ENCODE data around the gene MTHFR.

The MTHFR gene

DNA sequence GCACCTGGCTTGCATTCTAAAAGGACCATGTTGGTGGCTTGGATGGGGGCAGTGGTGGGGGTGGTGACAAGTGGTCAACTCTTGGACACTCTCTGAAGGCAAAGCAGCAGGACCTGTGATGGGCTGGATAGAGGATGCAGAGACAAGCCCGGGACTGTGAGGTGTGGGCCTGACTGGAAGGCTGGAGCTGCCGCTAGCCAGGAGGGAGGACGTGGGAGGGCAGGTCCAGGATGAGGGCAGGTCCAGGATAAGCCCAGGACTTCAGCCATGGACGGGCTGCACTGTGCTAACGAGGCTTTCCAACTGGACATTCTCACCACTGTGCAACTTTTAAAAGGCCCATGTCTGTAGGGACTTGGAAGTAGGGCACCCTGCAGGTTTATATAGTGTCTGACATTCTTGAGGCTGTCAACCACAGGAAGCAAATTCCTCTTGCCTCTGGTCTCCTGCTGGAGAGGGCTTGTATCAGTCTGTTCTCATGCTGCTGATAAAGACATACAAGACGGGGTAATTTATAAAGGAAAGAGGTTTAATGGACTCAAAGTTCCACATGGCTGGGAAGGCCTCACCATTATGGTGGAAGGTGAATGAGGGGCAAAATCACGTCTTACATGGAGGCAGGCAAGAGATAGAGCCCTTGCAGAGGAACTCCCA is 52.1 kb downstream of the MTHFR start:
- no peaks in the 10 kb centered on the region for H3K27me3 ChIP-seq (ENCODE audit: control insufficient read depth, insufficient read depth, low read length)
- H3K9ac ChIP-seq (ENCODE audit: low read depth, low read length) = no peak overlapping the region
- no peaks in the 10 kb centered on the region for H3K9me3 ChIP-seq (ENCODE audit: control insufficient read depth, insufficient read depth, low read length)
- H3K36me3 ChIP-seq (ENCODE audit: control insufficient read depth, insufficient read depth, low read length) = peaks cover 29% of the 10 kb centered on the region
- H3K4me3 ChIP-seq (ENCODE audit: low read depth, low read length) = no peak overlapping the region
- H3K4me1 ChIP-seq (ENCODE audit: control insufficient read depth, insufficient read depth, low read length) = peaks cover 3% of the 10 kb centered on the region

- H3K9me3 ChIP-seq (ENCODE audit: control insufficient read depth, insufficient read depth, low read length) = no peaks in the 10 kb centered on the region
Measured at GRCh38 chr1:11752359-11753088, 53.2 kb downstream of the MTHFR start.

GRCh38 chr1:11751087-11751486 is 54.7 kb downstream of the MTHFR start:
- no peak overlapping the region for H3K4me3 ChIP-seq (ENCODE audit: low read depth, low read length)
- H3K9ac ChIP-seq (ENCODE audit: low read depth, low read length) = no peak overlapping the region
- no peaks in the 10 kb centered on the region for H3K27me3 ChIP-seq (ENCODE audit: control insufficient read depth, insufficient read depth, low read length)
- peaks cover 34% of the 10 kb centered on the region for H3K36me3 ChIP-seq (ENCODE audit: control insufficient read depth, insufficient read depth, low read length)
- H3K9me3 ChIP-seq (ENCODE audit: control insufficient read depth, insufficient read depth, low read length) = no peaks in the 10 kb centered on the region
- H3K4me1 ChIP-seq (ENCODE audit: control insufficient read depth, insufficient read depth, low read length) = peaks cover 3% of the 10 kb centered on the region

More at GRCh38 chr1:11752359-11753088, 53.2 kb downstream of the MTHFR start:
- Histone ChIP-seq H3K4me3 (ENCODE audit: low read depth, low read length) (no peak overlapping the region), H3K4me1 (ENCODE audit: control insufficient read depth, insufficient read depth, low read length) (peaks cover 3% of the 10 kb centered on the region), H3K27me3 (ENCODE audit: control insufficient read depth, insufficient read depth, low read length) (no peaks in the 10 kb centered on the region), H3K36me3 (ENCODE audit: control insufficient read depth, insufficient read depth, low read length) (peaks cover 34% of the 10 kb centered on the region), H3K9ac (ENCODE audit: low read depth, low read length) (no peak overlapping the region)

DNA sequence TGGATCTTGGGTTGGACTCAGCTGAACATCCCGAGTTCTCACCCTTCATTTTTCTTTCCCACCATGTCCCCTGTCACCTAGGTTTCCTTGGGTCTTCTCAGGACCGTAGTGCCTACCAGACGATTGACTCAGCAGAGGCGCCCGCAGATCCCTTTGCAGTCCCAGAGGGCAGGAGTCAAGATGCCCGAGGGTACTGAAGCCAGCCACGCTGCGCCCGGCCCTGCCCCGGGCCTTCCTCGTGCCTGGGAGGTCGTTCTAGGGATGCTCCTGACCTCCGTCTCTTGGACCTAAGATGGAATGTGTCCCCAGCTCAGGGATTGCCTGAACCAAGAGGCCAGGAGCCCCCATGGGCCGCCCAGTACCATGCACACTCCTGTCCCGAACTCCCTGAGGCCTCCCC is 55.8 kb downstream of the MTHFR start:
- H3K4me1 ChIP-seq (ENCODE audit: control insufficient read depth, insufficient read depth, low read length) = peaks cover 3% of the 10 kb centered on the region
- no peaks in the 10 kb centered on the region for H3K9me3 ChIP-seq (ENCODE audit: control insufficient read depth, insufficient read depth, low read length)
- peaks cover 34% of the 10 kb centered on the region for H3K36me3 ChIP-seq (ENCODE audit: control insufficient read depth, insufficient read depth, low read length)
- H3K9ac ChIP-seq (ENCODE audit: low read depth, low read length) = no peak overlapping the region
- no peaks in the 10 kb centered on the region for H3K27me3 ChIP-seq (ENCODE audit: control insufficient read depth, insufficient read depth, low read length)
- H3K4me3 ChIP-seq (ENCODE audit: low read depth, low read length) = no peak overlapping the region

DNA sequence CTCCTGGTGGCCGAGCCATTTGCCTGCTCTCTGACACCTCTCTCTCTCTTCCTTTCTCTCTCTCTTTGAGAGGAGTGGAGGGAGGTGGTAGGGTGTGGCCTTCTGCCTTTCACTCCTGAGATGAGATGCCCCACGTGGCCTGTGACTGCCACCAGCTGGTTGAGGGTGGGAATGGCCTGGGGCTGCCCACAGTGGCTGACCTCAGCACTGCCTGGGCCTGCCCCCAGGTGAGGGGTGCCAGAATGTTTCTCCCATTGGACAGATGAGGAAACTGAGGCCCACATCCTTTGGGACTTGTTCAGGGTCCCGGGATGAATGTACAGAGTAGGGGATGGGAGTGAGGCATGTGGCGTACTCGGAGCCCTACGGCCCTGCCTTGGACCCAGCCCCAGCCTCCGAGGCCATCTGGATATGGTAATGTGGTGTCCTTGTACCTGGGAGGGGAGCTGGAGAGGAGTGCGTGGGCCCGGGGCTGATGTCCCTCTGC is 56.5 kb downstream of the MTHFR start:
- Histone ChIP-seq H3K4me3 (ENCODE audit: low read depth, low read length) (no peak overlapping the region), H3K9ac (ENCODE audit: low read depth, low read length) (no peak overlapping the region), H3K9me3 (ENCODE audit: control insufficient read depth, insufficient read depth, low read length) (no peaks in the 10 kb centered on the region), H3K27me3 (ENCODE audit: control insufficient read depth, insufficient read depth, low read length) (no peaks in the 10 kb centered on the region), H3K36me3 (ENCODE audit: control insufficient read depth, insufficient read depth, low read length) (peaks cover 34% of the 10 kb centered on the region), H3K4me1 (ENCODE audit: control insufficient read depth, insufficient read depth, low read length) (peaks cover 3% of the 10 kb centered on the region)

GRCh38 chr1:11748294-11749202 is 57.2 kb downstream of the MTHFR start:
- no peaks in the 10 kb centered on the region for H3K9me3 ChIP-seq (ENCODE audit: control insufficient read depth, insufficient read depth, low read length)
- no peak overlapping the region for H3K4me3 ChIP-seq (ENCODE audit: low read depth, low read length)
- H3K36me3 ChIP-seq (ENCODE audit: control insufficient read depth, insufficient read depth, low read length) = peaks cover 34% of the 10 kb centered on the region
- no peaks in the 10 kb centered on the region for H3K27me3 ChIP-seq (ENCODE audit: control insufficient read depth, insufficient read depth, low read length)
- H3K9ac ChIP-seq (ENCODE audit: low read depth, low read length) = no peak overlapping the region
- H3K4me1 ChIP-seq (ENCODE audit: control insufficient read depth, insufficient read depth, low read length) = peaks cover 3% of the 10 kb centered on the region

DNA sequence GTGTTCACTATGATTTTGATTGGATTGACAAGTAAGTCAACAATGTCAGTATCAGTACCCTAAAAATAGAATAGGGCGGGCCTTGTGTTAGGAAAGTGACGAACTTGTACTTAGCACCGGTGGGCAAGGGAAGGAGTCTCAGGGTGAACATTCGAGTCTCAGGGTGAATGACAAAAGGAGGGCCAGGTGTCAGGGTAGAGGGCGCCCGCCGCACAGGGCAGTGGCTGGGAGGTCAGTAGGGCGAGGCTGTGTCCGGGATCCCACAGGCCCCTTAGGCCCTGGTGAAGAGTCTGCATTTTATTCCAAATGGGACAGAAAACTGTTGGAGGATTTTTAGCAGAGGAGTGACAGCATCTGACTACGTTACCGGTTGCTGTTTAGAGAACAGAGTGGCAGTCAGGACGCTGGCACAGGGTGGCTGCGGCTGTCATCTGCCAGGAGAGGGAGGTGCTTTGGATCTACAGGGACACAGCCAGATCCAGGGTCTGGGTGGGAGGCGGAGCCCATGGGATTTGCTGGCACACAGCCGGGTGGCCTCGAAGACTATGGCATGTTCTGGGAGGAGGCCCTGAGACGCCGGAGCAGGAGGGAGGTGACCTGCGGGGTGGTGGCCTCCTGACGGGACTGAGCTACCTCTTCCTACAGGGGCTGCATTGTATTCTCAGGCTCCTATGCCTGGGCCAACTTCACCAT is 58.8 kb downstream of the MTHFR start:
- no peak overlapping the region for H3K9ac ChIP-seq (ENCODE audit: low read depth, low read length)
- peaks cover 34% of the 10 kb centered on the region for H3K36me3 ChIP-seq (ENCODE audit: control insufficient read depth, insufficient read depth, low read length)
- H3K4me3 ChIP-seq (ENCODE audit: low read depth, low read length) = no peak overlapping the region
- no peaks in the 10 kb centered on the region for H3K9me3 ChIP-seq (ENCODE audit: control insufficient read depth, insufficient read depth, low read length)
- no peaks in the 10 kb centered on the region for H3K27me3 ChIP-seq (ENCODE audit: control insufficient read depth, insufficient read depth, low read length)
- peaks cover 6% of the 10 kb centered on the region for H3K4me1 ChIP-seq (ENCODE audit: control insufficient read depth, insufficient read depth, low read length)

DNA sequence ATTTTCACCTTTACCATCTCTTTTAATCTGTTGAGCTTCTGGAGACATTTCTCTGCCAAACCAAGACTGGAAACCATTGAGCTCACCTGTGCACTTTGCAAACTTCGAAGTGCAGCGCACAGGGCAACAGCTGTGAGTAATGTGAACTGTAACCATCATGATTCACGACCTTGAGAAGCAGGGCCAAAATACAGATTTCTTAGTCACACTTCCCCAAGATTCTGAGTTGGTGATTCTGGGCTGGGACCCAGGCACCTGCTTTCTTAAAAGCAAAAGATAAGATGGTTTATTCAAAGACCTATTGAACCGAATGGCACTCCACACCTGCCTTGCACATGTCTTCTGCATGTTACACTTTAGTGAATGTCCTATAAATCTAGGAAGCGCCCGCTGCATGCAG is 59.7 kb downstream of the MTHFR start:
- Histone ChIP-seq H3K36me3 (ENCODE audit: control insufficient read depth, insufficient read depth, low read length) (peaks cover 29% of the 10 kb centered on the region), H3K4me3 (ENCODE audit: low read depth, low read length) (no peak overlapping the region), H3K27me3 (ENCODE audit: control insufficient read depth, insufficient read depth, low read length) (no peaks in the 10 kb centered on the region), H3K9me3 (ENCODE audit: control insufficient read depth, insufficient read depth, low read length) (no peaks in the 10 kb centered on the region), H3K4me1 (ENCODE audit: control insufficient read depth, insufficient read depth, low read length) (peaks cover 6% of the 10 kb centered on the region), H3K9ac (ENCODE audit: low read depth, low read length) (no peak overlapping the region)

DNA sequence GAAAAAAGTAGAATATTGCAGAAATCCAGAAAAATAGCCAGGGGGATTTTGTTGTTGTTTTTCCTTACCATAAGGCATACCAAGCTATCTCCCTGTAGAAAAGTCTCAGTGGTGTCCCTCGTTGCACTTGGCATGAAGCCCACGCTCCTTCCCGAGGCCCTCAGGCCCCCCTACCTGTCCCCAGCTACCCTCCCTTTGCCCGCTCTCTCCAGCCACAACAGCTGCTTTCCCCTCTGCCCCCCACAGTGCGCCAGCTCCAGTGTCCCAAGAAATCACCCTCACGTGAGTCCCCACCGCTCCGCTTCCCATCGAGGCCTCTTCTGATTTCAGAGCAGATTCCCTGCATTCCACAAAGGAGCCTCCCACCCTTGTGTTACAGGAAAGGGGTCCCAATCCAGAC is 61.5 kb downstream of the MTHFR start:
- H3K4me1 ChIP-seq (ENCODE audit: control insufficient read depth, insufficient read depth, low read length) = peaks cover 6% of the 10 kb centered on the region
- H3K36me3 ChIP-seq (ENCODE audit: control insufficient read depth, insufficient read depth, low read length) = peaks cover 12% of the 10 kb centered on the region
- H3K9ac ChIP-seq (ENCODE audit: low read depth, low read length) = no peak overlapping the region
- H3K27me3 ChIP-seq (ENCODE audit: control insufficient read depth, insufficient read depth, low read length) = no peaks in the 10 kb centered on the region
- H3K9me3 ChIP-seq (ENCODE audit: control insufficient read depth, insufficient read depth, low read length) = no peaks in the 10 kb centered on the region
- H3K4me3 ChIP-seq (ENCODE audit: low read depth, low read length) = no peak overlapping the region

- H3K4me1 ChIP-seq (ENCODE audit: control insufficient read depth, insufficient read depth, low read length) = peaks cover 9% of the 10 kb centered on the region
- no peak overlapping the region for H3K9ac ChIP-seq (ENCODE audit: low read depth, low read length)
- peaks cover 3% of the 10 kb centered on the region for H3K36me3 ChIP-seq (ENCODE audit: control insufficient read depth, insufficient read depth, low read length)
Measured at GRCh38 chr1:11741919-11742558, 63.7 kb downstream of the MTHFR start.

GRCh38 chr1:11741482-11741881 is 64.3 kb downstream of the MTHFR start:
- no peak overlapping the region for H3K9ac ChIP-seq (ENCODE audit: low read depth, low read length)
- no peaks in the 10 kb centered on the region for H3K9me3 ChIP-seq (ENCODE audit: control insufficient read depth, insufficient read depth, low read length)
- H3K4me1 ChIP-seq (ENCODE audit: control insufficient read depth, insufficient read depth, low read length) = peaks cover 11% of the 10 kb centered on the region

More at GRCh38 chr1:11741919-11742558, 63.7 kb downstream of the MTHFR start:
- H3K9me3 ChIP-seq (ENCODE audit: control insufficient read depth, insufficient read depth, low read length) = no peaks in the 10 kb centered on the region
- H3K27me3 ChIP-seq (ENCODE audit: control insufficient read depth, insufficient read depth, low read length) = no peaks in the 10 kb centered on the region
- no peak overlapping the region for H3K4me3 ChIP-seq (ENCODE audit: low read depth, low read length)

More at GRCh38 chr1:11741482-11741881, 64.3 kb downstream of the MTHFR start:
- Histone ChIP-seq H3K27me3 (ENCODE audit: control insufficient read depth, insufficient read depth, low read length) (no peaks in the 10 kb centered on the region), H3K36me3 (ENCODE audit: control insufficient read depth, insufficient read depth, low read length) (peaks cover 3% of the 10 kb centered on the region), H3K4me3 (ENCODE audit: low read depth, low read length) (no peak overlapping the region)

Measured in iPS-15b (cell line).